WTC11 (cell line): ENCODE data around the gene NPIPB8.
"Not testable (repeated sequence)": the region's sequence is repeated elsewhere in the genome, so short reads cannot be mapped to it uniquely, and the experiment has no call there.

Experiments
- FOXJ3 ChIP-seq: sonication (generic); formaldehyde crosslinking; IDR thresholded peaks from 2 replicates; pipeline ENCODE4 v1.9.0; 2021; ENCODE audit warnings: missing genetic modification reagents, mild to moderate bottlenecking, borderline replicate concordance
- MYBL2 ChIP-seq: sonication (generic); formaldehyde crosslinking; IDR thresholded peaks from 2 replicates; pipeline ENCODE4 v1.8.1; 2023; ENCODE audit warnings: mild to moderate bottlenecking, moderate library complexity, missing genetic modification reagents
- NFYB ChIP-seq: sonication (generic); formaldehyde crosslinking; conservative IDR thresholded peaks from 2 replicates; pipeline ENCODE4 v1.8.0; 2022; ENCODE audit warnings: low read depth, missing genetic modification reagents
- NR3C1 ChIP-seq: sonication (generic); formaldehyde crosslinking; conservative IDR thresholded peaks from 2 replicates; pipeline ENCODE4 v1.8.1; 2023; ENCODE audit warnings: low read depth, mild to moderate bottlenecking, missing genetic modification reagents
- TP53 ChIP-seq: sonication (generic); formaldehyde crosslinking; IDR thresholded peaks from 2 replicates; pipeline ENCODE4 v1.8.1; 2023; ENCODE audit warnings: mild to moderate bottlenecking, missing genetic modification reagents
- ZNF219 ChIP-seq: sonication (generic); formaldehyde crosslinking; IDR thresholded peaks from 2 replicates; pipeline ENCODE4 v1.8.0; 2023; ENCODE audit warnings: missing genetic modification reagents, mild to moderate bottlenecking, borderline replicate concordance
- ZNF317 ChIP-seq: sonication (generic); formaldehyde crosslinking; IDR thresholded peaks from 2 replicates; pipeline ENCODE4 v1.8.1; 2023; ENCODE audit warnings: low read depth, mild to moderate bottlenecking, moderate library complexity, missing genetic modification reagents, borderline replicate concordance
- TF ChIP-seq, protein P1 (sequence below): sonication (generic); formaldehyde crosslinking; IDR thresholded peaks from 2 replicates; pipeline ENCODE4 v1.8.1; 2022; ENCODE audit warnings: missing genetic modification reagents, borderline replicate concordance
- TF ChIP-seq, protein P2 (sequence below): fragments of 200-600 bp; IDR thresholded peaks from 2 replicates; pipeline ENCODE4 v1.8.0; 2022; ENCODE audit warnings: antibody characterized with exemption
- TF ChIP-seq, protein P3 (sequence below): sonication (generic); formaldehyde crosslinking; IDR thresholded peaks from 2 replicates; pipeline ENCODE4 v1.8.0; 2022; ENCODE audit warnings: mild to moderate bottlenecking, missing genetic modification reagents
- TF ChIP-seq, protein P4 (sequence below): sonication (generic); formaldehyde crosslinking; IDR thresholded peaks from 2 replicates; pipeline ENCODE4 v1.8.0; 2022; ENCODE audit warnings: mild to moderate bottlenecking, missing genetic modification reagents
- TF ChIP-seq, protein P5 (sequence below): sonication (generic); formaldehyde crosslinking; conservative IDR thresholded peaks from 2 replicates; pipeline ENCODE4 v1.8.1; 2023; ENCODE audit warnings: mild to moderate bottlenecking, low read depth, missing genetic modification reagents, moderate library complexity
- TF ChIP-seq, protein P6 (sequence below): sonication (generic); formaldehyde crosslinking; IDR thresholded peaks from 2 replicates; pipeline ENCODE4 v1.8.0; 2023; ENCODE audit warnings: missing genetic modification reagents

DNA sequence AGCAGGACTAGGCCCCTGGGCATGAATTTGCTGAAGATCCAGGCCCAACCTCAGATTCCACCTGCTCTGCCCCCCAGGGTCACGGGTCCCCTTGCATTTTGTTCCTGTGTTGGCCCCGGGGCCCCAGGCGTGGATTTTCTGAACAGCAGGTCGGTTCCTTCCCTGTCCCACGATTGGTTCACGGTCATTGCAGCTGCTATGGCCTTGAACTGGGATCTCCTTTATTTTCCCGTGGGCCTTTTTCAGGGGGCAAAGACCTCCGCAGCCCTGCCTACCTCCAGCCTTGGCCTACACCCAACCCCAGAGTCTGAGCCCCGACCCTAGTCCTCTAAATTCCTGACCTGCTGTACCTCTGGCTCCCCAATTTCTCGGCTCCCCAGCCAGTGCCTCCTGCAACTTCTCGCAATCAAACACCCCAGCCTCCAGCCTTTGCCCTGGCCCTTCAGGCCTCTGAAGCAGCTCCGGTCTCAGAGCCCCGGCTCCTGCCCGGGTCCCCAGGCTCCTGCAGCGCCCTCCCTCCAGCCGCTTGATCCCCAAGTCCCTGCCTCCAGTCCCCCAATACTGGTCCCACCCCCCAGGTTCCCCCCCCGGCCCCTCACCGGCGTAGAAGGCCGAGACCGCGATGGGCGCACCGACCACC lies 15.2 kb upstream of the NPIPB8 start:
- TF ChIP-seq, protein P1, sequence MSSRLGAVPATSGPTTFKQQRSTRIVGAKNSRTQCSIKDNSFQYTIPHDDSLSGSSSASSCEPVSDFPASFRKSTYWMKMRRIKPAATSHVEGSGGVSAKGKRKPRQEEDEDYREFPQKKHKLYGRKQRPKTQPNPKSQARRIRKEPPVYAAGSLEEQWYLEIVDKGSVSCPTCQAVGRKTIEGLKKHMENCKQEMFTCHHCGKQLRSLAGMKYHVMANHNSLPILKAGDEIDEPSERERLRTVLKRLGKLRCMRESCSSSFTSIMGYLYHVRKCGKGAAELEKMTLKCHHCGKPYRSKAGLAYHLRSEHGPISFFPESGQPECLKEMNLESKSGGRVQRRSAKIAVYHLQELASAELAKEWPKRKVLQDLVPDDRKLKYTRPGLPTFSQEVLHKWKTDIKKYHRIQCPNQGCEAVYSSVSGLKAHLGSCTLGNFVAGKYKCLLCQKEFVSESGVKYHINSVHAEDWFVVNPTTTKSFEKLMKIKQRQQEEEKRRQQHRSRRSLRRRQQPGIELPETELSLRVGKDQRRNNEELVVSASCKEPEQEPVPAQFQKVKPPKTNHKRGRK (CRISPR knock-in tag), result not testable (repeated sequence)
- TF ChIP-seq, protein P2, sequence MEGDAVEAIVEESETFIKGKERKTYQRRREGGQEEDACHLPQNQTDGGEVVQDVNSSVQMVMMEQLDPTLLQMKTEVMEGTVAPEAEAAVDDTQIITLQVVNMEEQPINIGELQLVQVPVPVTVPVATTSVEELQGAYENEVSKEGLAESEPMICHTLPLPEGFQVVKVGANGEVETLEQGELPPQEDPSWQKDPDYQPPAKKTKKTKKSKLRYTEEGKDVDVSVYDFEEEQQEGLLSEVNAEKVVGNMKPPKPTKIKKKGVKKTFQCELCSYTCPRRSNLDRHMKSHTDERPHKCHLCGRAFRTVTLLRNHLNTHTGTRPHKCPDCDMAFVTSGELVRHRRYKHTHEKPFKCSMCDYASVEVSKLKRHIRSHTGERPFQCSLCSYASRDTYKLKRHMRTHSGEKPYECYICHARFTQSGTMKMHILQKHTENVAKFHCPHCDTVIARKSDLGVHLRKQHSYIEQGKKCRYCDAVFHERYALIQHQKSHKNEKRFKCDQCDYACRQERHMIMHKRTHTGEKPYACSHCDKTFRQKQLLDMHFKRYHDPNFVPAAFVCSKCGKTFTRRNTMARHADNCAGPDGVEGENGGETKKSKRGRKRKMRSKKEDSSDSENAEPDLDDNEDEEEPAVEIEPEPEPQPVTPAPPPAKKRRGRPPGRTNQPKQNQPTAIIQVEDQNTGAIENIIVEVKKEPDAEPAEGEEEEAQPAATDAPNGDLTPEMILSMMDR, result not testable (repeated sequence)
- TF ChIP-seq, protein P3, sequence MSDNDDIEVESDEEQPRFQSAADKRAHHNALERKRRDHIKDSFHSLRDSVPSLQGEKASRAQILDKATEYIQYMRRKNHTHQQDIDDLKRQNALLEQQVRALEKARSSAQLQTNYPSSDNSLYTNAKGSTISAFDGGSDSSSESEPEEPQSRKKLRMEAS (CRISPR knock-in tag), result not testable (repeated sequence)
- TF ChIP-seq FOXJ3; TP53 (CRISPR knock-in tag); ZNF219 (CRISPR knock-in tag); MYBL2; ZNF317 (CRISPR knock-in tag); NFYB (CRISPR knock-in tag); NR3C1 (CRISPR knock-in tag): not testable (repeated sequence)
- TF ChIP-seq, protein P4, sequence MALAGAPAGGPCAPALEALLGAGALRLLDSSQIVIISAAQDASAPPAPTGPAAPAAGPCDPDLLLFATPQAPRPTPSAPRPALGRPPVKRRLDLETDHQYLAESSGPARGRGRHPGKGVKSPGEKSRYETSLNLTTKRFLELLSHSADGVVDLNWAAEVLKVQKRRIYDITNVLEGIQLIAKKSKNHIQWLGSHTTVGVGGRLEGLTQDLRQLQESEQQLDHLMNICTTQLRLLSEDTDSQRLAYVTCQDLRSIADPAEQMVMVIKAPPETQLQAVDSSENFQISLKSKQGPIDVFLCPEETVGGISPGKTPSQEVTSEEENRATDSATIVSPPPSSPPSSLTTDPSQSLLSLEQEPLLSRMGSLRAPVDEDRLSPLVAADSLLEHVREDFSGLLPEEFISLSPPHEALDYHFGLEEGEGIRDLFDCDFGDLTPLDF (CRISPR knock-in tag), result not testable (repeated sequence)
- TF ChIP-seq, protein P5, sequence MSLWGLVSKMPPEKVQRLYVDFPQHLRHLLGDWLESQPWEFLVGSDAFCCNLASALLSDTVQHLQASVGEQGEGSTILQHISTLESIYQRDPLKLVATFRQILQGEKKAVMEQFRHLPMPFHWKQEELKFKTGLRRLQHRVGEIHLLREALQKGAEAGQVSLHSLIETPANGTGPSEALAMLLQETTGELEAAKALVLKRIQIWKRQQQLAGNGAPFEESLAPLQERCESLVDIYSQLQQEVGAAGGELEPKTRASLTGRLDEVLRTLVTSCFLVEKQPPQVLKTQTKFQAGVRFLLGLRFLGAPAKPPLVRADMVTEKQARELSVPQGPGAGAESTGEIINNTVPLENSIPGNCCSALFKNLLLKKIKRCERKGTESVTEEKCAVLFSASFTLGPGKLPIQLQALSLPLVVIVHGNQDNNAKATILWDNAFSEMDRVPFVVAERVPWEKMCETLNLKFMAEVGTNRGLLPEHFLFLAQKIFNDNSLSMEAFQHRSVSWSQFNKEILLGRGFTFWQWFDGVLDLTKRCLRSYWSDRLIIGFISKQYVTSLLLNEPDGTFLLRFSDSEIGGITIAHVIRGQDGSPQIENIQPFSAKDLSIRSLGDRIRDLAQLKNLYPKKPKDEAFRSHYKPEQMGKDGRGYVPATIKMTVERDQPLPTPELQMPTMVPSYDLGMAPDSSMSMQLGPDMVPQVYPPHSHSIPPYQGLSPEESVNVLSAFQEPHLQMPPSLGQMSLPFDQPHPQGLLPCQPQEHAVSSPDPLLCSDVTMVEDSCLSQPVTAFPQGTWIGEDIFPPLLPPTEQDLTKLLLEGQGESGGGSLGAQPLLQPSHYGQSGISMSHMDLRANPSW, result not testable (repeated sequence)
- TF ChIP-seq, protein P6, sequence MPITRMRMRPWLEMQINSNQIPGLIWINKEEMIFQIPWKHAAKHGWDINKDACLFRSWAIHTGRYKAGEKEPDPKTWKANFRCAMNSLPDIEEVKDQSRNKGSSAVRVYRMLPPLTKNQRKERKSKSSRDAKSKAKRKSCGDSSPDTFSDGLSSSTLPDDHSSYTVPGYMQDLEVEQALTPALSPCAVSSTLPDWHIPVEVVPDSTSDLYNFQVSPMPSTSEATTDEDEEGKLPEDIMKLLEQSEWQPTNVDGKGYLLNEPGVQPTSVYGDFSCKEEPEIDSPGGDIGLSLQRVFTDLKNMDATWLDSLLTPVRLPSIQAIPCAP, result not testable (repeated sequence)
